HG03565 (cell line): Measurements from ENCODE around the gene CHMP4A.

Experiments
- ATAC-seq: cut with Tn5 transposase; IDR thresholded peaks from one replicate; pipeline ENCODE4 v1.9.1; 2021; ENCODE audit warnings: mild to moderate bottlenecking, moderate library complexity; ENCODE audit not compliant: unreplicated experiment

Gene CHMP4A

GRCh38 chr14:24182110-24182882 is 31.0 kb downstream of the CHMP4A start:
- ATAC-seq = no peak

GRCh38 chr14:24181371-24182077 is 31.8 kb downstream of the CHMP4A start:
- ATAC-seq = no peak

- no peak for ATAC-seq
Observed at GRCh38 chr14:24179961-24180796, 33.1 kb downstream of the CHMP4A start.

- ATAC-seq = no peak
Observed at GRCh38 chr14:24179294-24179960, 33.9 kb downstream of the CHMP4A start.

- ATAC-seq = no peak
Observed at GRCh38 chr14:24178399-24179178, 34.7 kb downstream of the CHMP4A start.

GRCh38 chr14:24177891-24178290 is 35.4 kb downstream of the CHMP4A start:
- ATAC-seq = no peak

GRCh38 chr14:24177041-24177825 is 36.1 kb downstream of the CHMP4A start:
- no peak for ATAC-seq

- no peak for ATAC-seq
Observed at GRCh38 chr14:24176599-24176998, 36.7 kb downstream of the CHMP4A start.

- no peak for ATAC-seq
Observed at GRCh38 chr14:24172871-24173281, 40.4 kb downstream of the CHMP4A start.

- ATAC-seq = no peak
Observed at GRCh38 chr14:24172261-24172860, 40.9 kb downstream of the CHMP4A start.

- ATAC-seq = peak; percentile 67
Observed at GRCh38 chr14:24171422-24172260, 41.6 kb downstream of the CHMP4A start, which contains the start of gene REC8. Gene REC8, plus strand, starts transcription at chr14:24172080. Its CDS starts 473 bp downstream, at chr14:24172553.

GRCh38 chr14:24167469-24168114 is 45.7 kb downstream of the CHMP4A start:
- ATAC-seq = no peak

GRCh38 chr14:24165785-24166184 is 47.5 kb downstream of the CHMP4A start:
- ATAC-seq = no peak

GRCh38 chr14:24164518-24164991 is 48.7 kb downstream of the CHMP4A start:
- ATAC-seq = no peak

GRCh38 chr14:24162093-24162492 is 51.2 kb downstream of the CHMP4A start:
- no peak for ATAC-seq

GRCh38 chr14:24160850-24161804 is 52.2 kb downstream of the CHMP4A start, which contains the start of gene IRF9:
Gene IRF9, plus strand, starts transcription at chr14:24161265. Its CDS starts 880 bp downstream, at chr14:24162145.
- ATAC-seq = peak; percentile 77
